GM21381 (cell line): ENCODE results near the gene PHF21B.
"Not testable (repeated sequence)": the region's sequence is repeated elsewhere in the genome, so short reads cannot be mapped to it uniquely, and the experiment has no call there.

ENCODE experiments used
- ATAC-seq: cut with Tn5 transposase; IDR thresholded peaks from one replicate; pipeline ENCODE4 v1.9.1; 2021; ENCODE audit warnings: mild to moderate bottlenecking, moderate library complexity; ENCODE audit not compliant: unreplicated experiment

PHF21B gene

GRCh38 chr22:44963832-44964721 lies 45.7 kb downstream of the PHF21B start:
- ATAC-seq: no peak

GRCh38 chr22:44962741-44963454 lies 46.9 kb downstream of the PHF21B start:
- ATAC-seq: no peak

- not testable (repeated sequence) for ATAC-seq
Measured at GRCh38 chr22:44961682-44962081, 48.1 kb downstream of the PHF21B start.

- no peak for ATAC-seq
Measured at GRCh38 chr22:44956840-44957767, 52.7 kb downstream of the PHF21B start.

GRCh38 chr22:44955102-44955501 lies 54.7 kb downstream of the PHF21B start:
- peak; percentile 55 for ATAC-seq

- ATAC-seq: no peak
Measured at GRCh38 chr22:44954149-44954548, 55.7 kb downstream of the PHF21B start.

GRCh38 chr22:44952863-44953746 lies 56.7 kb downstream of the PHF21B start:
- no peak for ATAC-seq

- ATAC-seq: no peak
Measured at GRCh38 chr22:44951510-44951816, 58.3 kb downstream of the PHF21B start.

GRCh38 chr22:44950806-44951509 lies 58.8 kb downstream of the PHF21B start:
- no peak for ATAC-seq

- no peak for ATAC-seq
Measured at GRCh38 chr22:44947846-44948245, 62.0 kb downstream of the PHF21B start.

- ATAC-seq: no peak
Measured at GRCh38 chr22:44947049-44947448, 62.8 kb downstream of the PHF21B start.

- no peak for ATAC-seq
Measured at GRCh38 chr22:44944883-44945601, 64.8 kb downstream of the PHF21B start.

- no peak for ATAC-seq
Measured at GRCh38 chr22:44943701-44944324, 66.0 kb downstream of the PHF21B start.

- ATAC-seq: no peak
Measured at GRCh38 chr22:44942979-44943700, 66.7 kb downstream of the PHF21B start.

- no peak for ATAC-seq
Measured at GRCh38 chr22:44942056-44942455, 67.7 kb downstream of the PHF21B start.

GRCh38 chr22:44941207-44941606 lies 68.6 kb downstream of the PHF21B start:
- no peak for ATAC-seq

- ATAC-seq: no peak
Measured at GRCh38 chr22:44940130-44940529, 69.7 kb downstream of the PHF21B start.

GRCh38 chr22:44939451-44939850 lies 70.4 kb downstream of the PHF21B start:
- no peak for ATAC-seq
